ENCODE results near the gene SPDYE16.
"Not testable (repeated sequence)": the region's sequence is repeated elsewhere in the genome, so short reads cannot be mapped to it uniquely, and the experiment has no call there.

GRCh38 chr7:76568742-76569141, 25.6 kb upstream of the SPDYE16 start:
- TF ChIP-seq, protein P1, sequence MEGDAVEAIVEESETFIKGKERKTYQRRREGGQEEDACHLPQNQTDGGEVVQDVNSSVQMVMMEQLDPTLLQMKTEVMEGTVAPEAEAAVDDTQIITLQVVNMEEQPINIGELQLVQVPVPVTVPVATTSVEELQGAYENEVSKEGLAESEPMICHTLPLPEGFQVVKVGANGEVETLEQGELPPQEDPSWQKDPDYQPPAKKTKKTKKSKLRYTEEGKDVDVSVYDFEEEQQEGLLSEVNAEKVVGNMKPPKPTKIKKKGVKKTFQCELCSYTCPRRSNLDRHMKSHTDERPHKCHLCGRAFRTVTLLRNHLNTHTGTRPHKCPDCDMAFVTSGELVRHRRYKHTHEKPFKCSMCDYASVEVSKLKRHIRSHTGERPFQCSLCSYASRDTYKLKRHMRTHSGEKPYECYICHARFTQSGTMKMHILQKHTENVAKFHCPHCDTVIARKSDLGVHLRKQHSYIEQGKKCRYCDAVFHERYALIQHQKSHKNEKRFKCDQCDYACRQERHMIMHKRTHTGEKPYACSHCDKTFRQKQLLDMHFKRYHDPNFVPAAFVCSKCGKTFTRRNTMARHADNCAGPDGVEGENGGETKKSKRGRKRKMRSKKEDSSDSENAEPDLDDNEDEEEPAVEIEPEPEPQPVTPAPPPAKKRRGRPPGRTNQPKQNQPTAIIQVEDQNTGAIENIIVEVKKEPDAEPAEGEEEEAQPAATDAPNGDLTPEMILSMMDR (IDR thresholded peaks at IDR 0.05) = not testable (repeated sequence)
- not testable (repeated sequence) for TF ChIP-seq POLR2A (IDR thresholded peaks at IDR 0.05)
